Rectal smooth muscle tissue (tissue), 1 donor: ENCODE results near the gene CPXM1.
"Not testable (repeated sequence)": the region's sequence is repeated elsewhere in the genome, so short reads cannot be mapped to it uniquely, and the experiment has no call there.

Experiments used
- H3K27ac ChIP-seq: one replicate; pipeline ENCODE4 v1.7.0; 2013; ENCODE audit warnings: low read depth, low read length, inconsistent platforms
- H3K27me3 ChIP-seq: one replicate; pipeline ENCODE4 v1.7.0; 2013; ENCODE audit warnings: low read length; ENCODE audit not compliant: control insufficient read depth, insufficient read depth
- H3K36me3 ChIP-seq: one replicate; pipeline ENCODE4 v1.7.0; 2013; ENCODE audit warnings: low read length; ENCODE audit not compliant: control insufficient read depth, insufficient read depth
- H3K4me1 ChIP-seq: one replicate; pipeline ENCODE4 v1.7.0; 2013; ENCODE audit warnings: low read length; ENCODE audit not compliant: control insufficient read depth, insufficient read depth
- H3K4me3 ChIP-seq: one replicate; pipeline ENCODE4 v1.7.0; 2013; ENCODE audit warnings: low read length
- H3K9ac ChIP-seq: one replicate; pipeline ENCODE4 v1.7.0; 2013; ENCODE audit warnings: low read length

Gene CPXM1

GRCh38 chr20:2795451-2795850 lies 5.0 kb downstream of the CPXM1 start:
- Histone ChIP-seq H3K36me3 (no peaks in the 10 kb centered on the region), H3K9ac (no peak overlapping the region), H3K27ac (no peak overlapping the region), H3K4me1 (no peaks in the 10 kb centered on the region), H3K27me3 (peaks cover 4% of the 10 kb centered on the region), H3K4me3 (no peak overlapping the region)

GRCh38 chr20:2794866-2795447 lies 5.5 kb downstream of the CPXM1 start:
- no peak overlapping the region for H3K27ac ChIP-seq
- no peaks in the 10 kb centered on the region for H3K4me1 ChIP-seq
- peaks cover 2% of the 10 kb centered on the region for H3K27me3 ChIP-seq
- no peaks in the 10 kb centered on the region for H3K36me3 ChIP-seq
- H3K9ac ChIP-seq, result no peak overlapping the region
- no peak overlapping the region for H3K4me3 ChIP-seq

- Histone ChIP-seq H3K9ac (no peak overlapping the region), H3K4me1 (no peaks in the 10 kb centered on the region), H3K27ac (no peak overlapping the region), H3K36me3 (no peaks in the 10 kb centered on the region), H3K27me3 (no peaks in the 10 kb centered on the region), H3K4me3 (no peak overlapping the region)
Measured at GRCh38 chr20:2794202-2794748, 6.2 kb downstream of the CPXM1 start.

- H3K36me3 ChIP-seq, result no peaks in the 10 kb centered on the region
- H3K27ac ChIP-seq, result no peak overlapping the region
- H3K9ac ChIP-seq, result no peak overlapping the region
- no peaks in the 10 kb centered on the region for H3K27me3 ChIP-seq
- H3K4me3 ChIP-seq, result no peak overlapping the region
- no peaks in the 10 kb centered on the region for H3K4me1 ChIP-seq
Measured at GRCh38 chr20:2793471-2793870, 7.0 kb downstream of the CPXM1 start.

- H3K27me3 ChIP-seq, result no peaks in the 10 kb centered on the region
Measured at GRCh38 chr20:2783908-2784566, 16.4 kb downstream of the CPXM1 start.

GRCh38 chr20:2780948-2781347 lies 19.5 kb downstream of the CPXM1 start:
- no peaks in the 10 kb centered on the region for H3K27me3 ChIP-seq
- H3K4me1 ChIP-seq, result no peaks in the 10 kb centered on the region
- H3K27ac ChIP-seq, result no peak overlapping the region
- no peak overlapping the region for H3K9ac ChIP-seq
- H3K36me3 ChIP-seq, result no peaks in the 10 kb centered on the region
- no peak overlapping the region for H3K4me3 ChIP-seq

More at GRCh38 chr20:2783908-2784566, 16.4 kb downstream of the CPXM1 start:
- no peak overlapping the region for H3K9ac ChIP-seq
- no peaks in the 10 kb centered on the region for H3K4me1 ChIP-seq
- H3K27ac ChIP-seq, result no peak overlapping the region
- no peaks in the 10 kb centered on the region for H3K36me3 ChIP-seq
- no peak overlapping the region for H3K4me3 ChIP-seq

- Histone ChIP-seq H3K4me3 (no peak overlapping the region), H3K9ac (no peak overlapping the region), H3K36me3 (no peaks in the 10 kb centered on the region), H3K27me3 (no peaks in the 10 kb centered on the region), H3K27ac (no peak overlapping the region), H3K4me1 (no peaks in the 10 kb centered on the region)
Measured at GRCh38 chr20:2778602-2779321, 21.7 kb downstream of the CPXM1 start.

GRCh38 chr20:2775139-2775538 lies 25.3 kb downstream of the CPXM1 start:
- Histone ChIP-seq H3K9ac (no peak overlapping the region), H3K4me3 (no peak overlapping the region), H3K27me3 (no peaks in the 10 kb centered on the region), H3K4me1 (no peaks in the 10 kb centered on the region), H3K27ac (no peak overlapping the region), H3K36me3 (no peaks in the 10 kb centered on the region)

GRCh38 chr20:2773812-2774211 lies 26.6 kb downstream of the CPXM1 start:
- H3K27me3 ChIP-seq, result peaks cover 3% of the 10 kb centered on the region
- H3K4me3 ChIP-seq, result no peak overlapping the region
- H3K4me1 ChIP-seq, result no peaks in the 10 kb centered on the region
- no peak overlapping the region for H3K9ac ChIP-seq
- no peaks in the 10 kb centered on the region for H3K36me3 ChIP-seq
- H3K27ac ChIP-seq, result no peak overlapping the region

- Histone ChIP-seq H3K4me1 (peaks cover 2% of the 10 kb centered on the region), H3K9ac (no peak overlapping the region), H3K36me3 (no peaks in the 10 kb centered on the region), H3K27ac (no peak overlapping the region), H3K4me3 (no peak overlapping the region), H3K27me3 (peaks cover 3% of the 10 kb centered on the region)
Measured at GRCh38 chr20:2771631-2772080, 28.8 kb downstream of the CPXM1 start.

- H3K9ac ChIP-seq, H3K36me3 ChIP-seq, H3K4me3 ChIP-seq, H3K27ac ChIP-seq, H3K27me3 ChIP-seq, H3K4me1 ChIP-seq: not testable (repeated sequence)
Measured at GRCh38 chr20:2770091-2770490, 30.3 kb downstream of the CPXM1 start.

- no peak overlapping the region for H3K27ac ChIP-seq
- H3K36me3 ChIP-seq, result no peaks in the 10 kb centered on the region
- H3K27me3 ChIP-seq, result peaks cover 3% of the 10 kb centered on the region
- H3K4me1 ChIP-seq, result peaks cover 2% of the 10 kb centered on the region
- no peak overlapping the region for H3K4me3 ChIP-seq
- H3K9ac ChIP-seq, result no peak overlapping the region
Measured at GRCh38 chr20:2768632-2769015, 31.8 kb downstream of the CPXM1 start.
